HL-60 (cell line): ENCODE results near the gene NSL1.

Experiments
- GABPA ChIP-seq: IDR thresholded peaks from 2 replicates; pipeline ENCODE4 v1.6.1; 2012; ENCODE audit warnings: low read depth
- POLR2AphosphoS5 ChIP-seq: IDR thresholded peaks from 2 replicates; pipeline ENCODE4 v1.6.1; 2012; ENCODE audit warnings: low read depth
- TF ChIP-seq, protein P1 (sequence below): IDR thresholded peaks from one replicate; pipeline ENCODE4 v1.5.1; 2011; ENCODE audit warnings: low read length, control low read depth, inconsistent platforms; ENCODE audit not compliant: insufficient read depth
- TF ChIP-seq, protein P2 (sequence below): IDR thresholded peaks from 2 replicates; pipeline ENCODE4 v1.6.1; 2012; ENCODE audit warnings: low read depth; ENCODE audit not compliant: insufficient replicate concordance

DNA sequence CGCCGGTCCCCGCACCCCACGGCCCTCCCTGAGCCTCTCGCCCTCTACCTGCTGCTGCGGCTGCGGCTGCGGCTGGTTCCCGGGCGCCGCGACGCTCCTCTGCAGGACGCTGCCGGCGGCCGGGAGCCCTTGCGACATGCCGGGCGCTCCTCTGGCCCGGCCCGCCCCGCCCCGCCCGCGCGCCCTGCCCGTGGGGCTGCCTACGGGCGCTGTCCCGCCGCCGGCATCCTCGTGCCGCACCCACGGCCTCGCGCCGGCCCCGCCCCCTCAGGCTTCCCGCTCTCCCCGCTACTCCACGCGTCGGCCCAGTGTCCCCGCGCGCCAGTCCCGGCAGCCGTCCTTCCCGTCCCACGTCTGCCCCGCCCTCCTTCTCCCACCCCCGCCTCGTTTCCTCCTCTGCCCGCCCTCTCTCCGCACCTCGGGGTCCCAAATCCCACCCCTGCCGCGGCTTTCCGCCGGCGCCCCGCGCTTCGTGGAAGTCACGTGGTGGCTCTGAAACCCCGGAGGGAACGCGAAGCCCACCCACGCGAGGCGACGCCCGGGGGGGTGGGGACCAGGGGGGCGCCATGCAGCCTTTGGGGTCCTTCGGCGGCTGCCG, 91.9 kb downstream of the NSL1 start, which contains the start of gene BATF3:
- TF ChIP-seq, protein P1, sequence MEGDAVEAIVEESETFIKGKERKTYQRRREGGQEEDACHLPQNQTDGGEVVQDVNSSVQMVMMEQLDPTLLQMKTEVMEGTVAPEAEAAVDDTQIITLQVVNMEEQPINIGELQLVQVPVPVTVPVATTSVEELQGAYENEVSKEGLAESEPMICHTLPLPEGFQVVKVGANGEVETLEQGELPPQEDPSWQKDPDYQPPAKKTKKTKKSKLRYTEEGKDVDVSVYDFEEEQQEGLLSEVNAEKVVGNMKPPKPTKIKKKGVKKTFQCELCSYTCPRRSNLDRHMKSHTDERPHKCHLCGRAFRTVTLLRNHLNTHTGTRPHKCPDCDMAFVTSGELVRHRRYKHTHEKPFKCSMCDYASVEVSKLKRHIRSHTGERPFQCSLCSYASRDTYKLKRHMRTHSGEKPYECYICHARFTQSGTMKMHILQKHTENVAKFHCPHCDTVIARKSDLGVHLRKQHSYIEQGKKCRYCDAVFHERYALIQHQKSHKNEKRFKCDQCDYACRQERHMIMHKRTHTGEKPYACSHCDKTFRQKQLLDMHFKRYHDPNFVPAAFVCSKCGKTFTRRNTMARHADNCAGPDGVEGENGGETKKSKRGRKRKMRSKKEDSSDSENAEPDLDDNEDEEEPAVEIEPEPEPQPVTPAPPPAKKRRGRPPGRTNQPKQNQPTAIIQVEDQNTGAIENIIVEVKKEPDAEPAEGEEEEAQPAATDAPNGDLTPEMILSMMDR, result no peak
- TF ChIP-seq POLR2AphosphoS5, result no peak
- no peak for TF ChIP-seq GABPA
- TF ChIP-seq, protein P2, sequence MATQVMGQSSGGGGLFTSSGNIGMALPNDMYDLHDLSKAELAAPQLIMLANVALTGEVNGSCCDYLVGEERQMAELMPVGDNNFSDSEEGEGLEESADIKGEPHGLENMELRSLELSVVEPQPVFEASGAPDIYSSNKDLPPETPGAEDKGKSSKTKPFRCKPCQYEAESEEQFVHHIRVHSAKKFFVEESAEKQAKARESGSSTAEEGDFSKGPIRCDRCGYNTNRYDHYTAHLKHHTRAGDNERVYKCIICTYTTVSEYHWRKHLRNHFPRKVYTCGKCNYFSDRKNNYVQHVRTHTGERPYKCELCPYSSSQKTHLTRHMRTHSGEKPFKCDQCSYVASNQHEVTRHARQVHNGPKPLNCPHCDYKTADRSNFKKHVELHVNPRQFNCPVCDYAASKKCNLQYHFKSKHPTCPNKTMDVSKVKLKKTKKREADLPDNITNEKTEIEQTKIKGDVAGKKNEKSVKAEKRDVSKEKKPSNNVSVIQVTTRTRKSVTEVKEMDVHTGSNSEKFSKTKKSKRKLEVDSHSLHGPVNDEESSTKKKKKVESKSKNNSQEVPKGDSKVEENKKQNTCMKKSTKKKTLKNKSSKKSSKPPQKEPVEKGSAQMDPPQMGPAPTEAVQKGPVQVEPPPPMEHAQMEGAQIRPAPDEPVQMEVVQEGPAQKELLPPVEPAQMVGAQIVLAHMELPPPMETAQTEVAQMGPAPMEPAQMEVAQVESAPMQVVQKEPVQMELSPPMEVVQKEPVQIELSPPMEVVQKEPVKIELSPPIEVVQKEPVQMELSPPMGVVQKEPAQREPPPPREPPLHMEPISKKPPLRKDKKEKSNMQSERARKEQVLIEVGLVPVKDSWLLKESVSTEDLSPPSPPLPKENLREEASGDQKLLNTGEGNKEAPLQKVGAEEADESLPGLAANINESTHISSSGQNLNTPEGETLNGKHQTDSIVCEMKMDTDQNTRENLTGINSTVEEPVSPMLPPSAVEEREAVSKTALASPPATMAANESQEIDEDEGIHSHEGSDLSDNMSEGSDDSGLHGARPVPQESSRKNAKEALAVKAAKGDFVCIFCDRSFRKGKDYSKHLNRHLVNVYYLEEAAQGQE, result no peak
